HG02852 (cell line): ENCODE data around the gene MALT1.
A peak's percentile ranks its signal among the peaks of the same experiment; 100 is the strongest.

Source experiments
- ATAC-seq: cut with Tn5 transposase; IDR thresholded peaks from one replicate; pipeline ENCODE4 v1.9.1; 2021; ENCODE audit warnings: mild to moderate bottlenecking, moderate library complexity; ENCODE audit not compliant: unreplicated experiment

MALT1 gene

GRCh38 chr18:58800582-58800981 is 129.3 kb downstream of the MALT1 start:
- ATAC-seq, result peak; percentile 94

GRCh38 chr18:58802959-58803358 is 131.7 kb downstream of the MALT1 start:
- no peak for ATAC-seq

- ATAC-seq, result no peak
Measured at GRCh38 chr18:58803978-58804377, 132.7 kb downstream of the MALT1 start.
